HG03432 (cell line): Measurements from ENCODE around the gene DDAH2.
A peak's percentile ranks its signal among the peaks of the same experiment; 100 is the strongest.

Experiments
- ATAC-seq: cut with Tn5 transposase; IDR thresholded peaks from one replicate; pipeline ENCODE4 v1.9.1; 2021; ENCODE audit warnings: mild to moderate bottlenecking, moderate library complexity; ENCODE audit not compliant: unreplicated experiment

The DDAH2 gene

DNA sequence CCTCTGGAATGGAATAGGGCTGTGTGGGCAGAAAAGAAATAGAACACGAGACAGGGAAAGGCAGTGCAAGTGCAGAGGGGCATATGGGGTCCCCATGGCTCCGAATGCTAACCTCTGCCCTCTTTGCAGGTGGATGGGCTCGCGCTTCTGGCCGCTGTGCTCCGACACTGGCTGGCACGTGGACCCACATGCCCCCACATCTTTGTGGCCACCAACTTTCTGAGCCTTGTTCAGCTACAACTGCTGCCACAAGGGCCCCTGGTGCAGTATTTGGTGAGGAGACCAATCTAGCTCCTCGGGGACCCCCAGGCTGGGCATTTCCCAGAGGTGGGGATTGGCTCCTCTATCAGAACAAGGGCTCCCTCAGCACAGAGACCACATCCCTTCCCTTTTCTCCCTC, 32.2 kb upstream of the DDAH2 start:
- no peak for ATAC-seq

DNA sequence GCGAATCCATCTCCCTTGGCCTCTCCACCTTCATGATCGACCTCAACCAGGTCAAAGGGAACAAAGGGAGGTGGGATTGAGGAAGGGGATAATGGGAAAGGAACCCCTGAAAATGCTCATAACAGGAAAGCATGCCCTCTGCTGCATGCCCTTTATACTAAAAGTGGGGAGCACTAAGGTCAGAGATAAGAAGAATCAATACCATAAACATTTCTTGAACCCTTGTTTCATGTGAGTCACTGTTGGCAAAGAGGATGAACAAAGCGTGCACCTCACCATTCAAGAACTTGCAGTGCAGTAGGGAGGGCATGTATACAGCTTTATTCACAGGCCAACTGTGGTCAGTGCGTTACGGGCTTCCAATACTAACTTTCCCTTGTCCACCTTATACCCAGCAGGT, 31.7 kb upstream of the DDAH2 start:
- ATAC-seq: no peak

DNA sequence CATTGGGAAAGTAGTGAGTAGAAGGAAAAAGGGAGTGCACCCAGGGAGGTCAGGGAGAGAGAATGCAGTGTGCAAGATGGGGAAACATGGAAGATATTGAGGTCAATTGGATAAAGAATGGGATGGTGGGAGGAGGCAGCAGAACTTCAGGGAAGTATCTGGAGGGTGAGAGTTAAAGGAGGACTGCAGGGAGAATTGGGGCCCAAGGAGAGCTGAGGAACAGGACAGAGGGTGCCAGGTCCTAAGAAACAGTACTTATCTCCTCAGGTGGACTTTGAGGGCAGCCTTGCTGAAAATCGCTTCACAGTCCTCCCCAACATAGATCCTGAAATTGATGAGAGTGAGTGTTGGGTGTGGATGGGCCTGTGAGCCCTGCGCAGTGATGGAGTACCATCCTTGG, 29.2 kb upstream of the DDAH2 start:
- no peak for ATAC-seq

GRCh38 chr6:31752739-31753319, 23.7 kb upstream of the DDAH2 start:
- ATAC-seq: no peak

- ATAC-seq: no peak
Measured at GRCh38 chr6:31750411-31751022, 21.4 kb upstream of the DDAH2 start.

- ATAC-seq: no peak
Measured at GRCh38 chr6:31749301-31750036, 20.4 kb upstream of the DDAH2 start.

GRCh38 chr6:31744422-31744821, 15.3 kb upstream of the DDAH2 start:
- no peak for ATAC-seq

DNA sequence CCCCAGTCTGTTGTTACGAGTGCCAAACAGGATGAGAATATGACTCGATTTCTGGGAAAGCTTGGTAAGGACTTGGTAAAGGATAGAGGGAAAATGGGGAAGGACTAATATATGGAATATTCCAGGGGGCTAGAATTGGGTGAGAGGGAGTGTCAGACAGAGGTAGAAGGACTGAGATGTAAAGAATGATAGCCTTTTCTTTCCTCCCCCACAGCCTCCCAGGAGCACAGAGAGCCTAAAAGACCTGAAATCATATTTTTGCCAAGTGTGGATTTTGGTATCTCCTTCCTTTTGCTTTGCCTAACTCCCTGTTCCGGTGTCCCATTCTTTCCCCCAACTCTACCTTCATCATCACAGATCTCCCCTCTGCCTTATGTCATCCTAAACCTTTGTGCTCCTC, 13.8 kb upstream of the DDAH2 start:
- no peak for ATAC-seq

GRCh38 chr6:31741815-31742214, 12.7 kb upstream of the DDAH2 start:
- ATAC-seq: no peak

- ATAC-seq: no peak
Measured at GRCh38 chr6:31740397-31741223, 11.5 kb upstream of the DDAH2 start.

GRCh38 chr6:31739639-31740396, 10.7 kb upstream of the DDAH2 start, which contains the start of gene MSH5:
MSH5 (plus strand) TSS chr6:31740005; CDS start chr6:31740467, 462 bp downstream.
- peak; percentile 67 for ATAC-seq

DNA sequence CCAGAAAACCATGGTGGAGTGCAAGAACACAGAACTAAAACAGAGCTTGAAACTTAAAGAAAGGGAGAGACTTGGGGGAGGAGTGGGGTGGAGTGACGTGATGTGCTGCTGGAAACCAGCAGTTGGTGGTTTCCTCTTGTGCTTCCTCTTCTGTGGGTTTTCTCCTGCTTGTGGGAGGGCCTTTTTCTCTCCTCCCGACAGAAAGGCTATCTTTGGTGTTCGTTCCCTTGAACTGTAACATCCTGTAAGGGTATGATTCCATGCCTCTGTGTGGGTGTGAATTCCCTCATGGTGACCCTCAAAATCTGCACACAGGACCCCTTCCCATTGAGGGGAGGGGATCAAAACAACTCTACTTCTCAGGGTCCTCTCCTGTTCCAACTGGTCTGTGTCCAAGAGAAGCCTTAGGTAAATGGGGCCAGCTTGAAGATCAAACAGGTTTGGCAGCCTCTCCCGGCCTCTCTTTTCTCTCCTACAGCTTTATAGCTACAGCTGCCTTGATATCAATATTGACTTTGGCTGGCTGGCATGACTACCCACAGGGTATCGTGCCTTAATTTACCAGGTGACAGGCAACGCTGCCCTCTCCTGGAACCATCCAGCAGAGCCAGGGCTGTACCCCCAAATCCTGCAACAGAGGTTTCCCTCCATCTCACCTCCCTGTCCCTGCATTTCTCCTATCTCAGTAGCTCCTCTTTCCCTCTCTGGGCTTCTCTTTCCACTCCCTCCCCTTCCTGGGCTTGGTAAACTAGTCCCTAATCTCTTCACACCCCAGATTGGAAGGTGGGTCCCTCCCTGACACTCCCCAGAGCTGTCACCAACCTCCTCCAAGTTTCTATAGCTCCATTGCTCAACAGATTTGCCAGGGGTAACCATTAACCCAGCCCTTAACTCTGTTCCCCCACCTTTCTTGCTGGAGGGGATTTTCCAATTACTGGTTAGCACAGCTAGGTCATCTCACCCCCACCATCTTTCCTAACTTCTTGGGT, 9.2 kb upstream of the DDAH2 start:
- no peak for ATAC-seq

DNA sequence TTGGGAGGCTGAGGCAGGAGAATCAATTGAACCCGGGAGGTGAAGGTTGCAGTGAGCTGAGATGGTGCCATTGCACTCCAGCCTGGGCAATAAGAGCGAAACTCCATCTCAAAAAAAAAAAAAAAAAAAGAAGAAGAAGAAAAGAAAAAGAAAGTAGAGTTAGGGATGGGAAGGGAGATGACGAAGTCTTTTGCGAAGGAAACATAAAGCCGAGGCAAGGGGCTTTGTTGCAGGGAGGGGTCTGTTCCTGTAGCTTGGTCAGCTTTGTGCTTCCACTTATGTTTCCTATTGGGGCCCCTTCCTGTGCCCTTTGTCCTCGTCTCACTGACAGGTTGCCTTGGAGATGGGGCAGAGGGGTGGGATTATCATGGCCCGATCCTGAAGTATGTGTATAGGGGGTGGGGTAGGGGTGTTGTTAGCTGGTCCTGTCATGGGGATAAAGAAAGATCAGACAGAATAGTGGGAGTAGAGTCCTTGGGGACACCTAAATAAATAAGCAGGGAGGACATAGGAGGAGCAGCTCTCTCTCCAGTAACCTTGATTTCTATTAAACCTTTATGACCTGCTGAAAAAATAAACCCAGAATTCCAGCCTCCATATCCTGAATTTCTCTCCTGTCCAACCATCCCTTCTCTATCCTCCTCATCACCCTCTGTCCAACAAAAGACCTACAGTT, 8.4 kb upstream of the DDAH2 start:
- ATAC-seq: no peak

DNA sequence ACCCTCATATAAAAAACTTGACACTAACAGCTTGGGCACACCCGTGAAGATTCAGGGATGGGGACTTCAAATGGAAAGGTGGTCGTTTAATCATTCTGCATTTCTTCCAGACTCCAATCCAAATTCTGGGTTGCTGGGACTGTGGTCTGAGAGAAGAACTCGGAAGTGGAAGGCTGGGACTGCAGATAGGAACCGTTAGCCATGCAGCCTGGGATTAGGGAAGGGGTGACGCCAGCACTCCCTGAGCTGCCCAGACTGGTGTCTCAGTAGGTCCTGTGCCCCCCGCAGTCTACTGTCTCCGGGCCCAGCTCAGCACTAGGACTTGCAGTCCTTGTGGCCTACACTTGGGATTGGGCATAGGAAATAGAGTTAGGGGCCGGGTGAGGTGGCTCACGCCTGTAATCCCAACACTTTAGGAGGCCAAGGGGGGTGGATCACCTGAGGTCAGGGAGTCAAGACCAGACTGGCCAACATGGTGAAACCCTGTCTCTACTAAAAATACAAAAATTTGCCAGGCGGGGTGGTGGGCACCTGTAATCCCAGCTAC, 7.7 kb upstream of the DDAH2 start:
- ATAC-seq: no peak

DNA sequence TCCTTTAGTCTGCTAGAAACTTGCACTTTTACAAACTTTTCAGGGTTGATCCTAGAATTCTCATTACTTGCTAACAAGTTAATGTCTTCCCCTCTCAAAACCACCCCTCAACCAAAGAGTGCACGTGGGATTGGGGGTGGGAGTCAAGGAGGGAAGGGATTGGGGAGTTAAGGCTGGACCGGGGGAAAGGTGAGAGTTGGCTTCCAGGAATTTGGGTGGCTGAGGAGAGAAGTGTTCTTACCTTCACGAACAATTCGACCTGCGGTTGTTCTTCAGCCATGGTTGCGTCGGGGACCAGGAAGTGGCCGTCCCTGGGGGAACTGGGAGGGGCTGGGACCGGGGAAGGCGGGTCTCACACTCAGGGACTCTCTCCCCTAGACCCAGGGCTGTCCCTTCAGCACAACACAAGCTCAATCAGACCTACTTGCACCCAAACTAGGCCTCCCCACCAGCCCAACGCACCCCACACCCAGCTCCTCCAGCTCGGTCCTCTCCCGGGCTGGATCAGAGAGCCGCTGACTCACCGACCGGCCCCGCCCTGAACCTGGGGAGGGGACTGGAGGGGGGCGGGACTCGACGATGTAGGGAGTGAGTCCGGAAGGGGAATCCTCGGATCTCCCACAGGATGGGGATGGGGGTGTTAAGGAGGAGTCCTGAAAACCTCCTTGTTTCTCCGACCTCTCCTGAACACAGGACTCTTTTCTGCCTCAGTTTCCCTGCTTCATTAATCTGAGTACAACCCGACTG, 7.1 kb upstream of the DDAH2 start, which contains the start of gene CLIC1:
Gene CLIC1, minus strand, starts transcription at position 510 of the 747 bp plus-strand sequence. Its CDS starts 230 bp downstream, at position 280.
- ATAC-seq: peak; percentile 25

GRCh38 chr6:31734821-31735406, 5.8 kb upstream of the DDAH2 start:
- ATAC-seq: no peak

DNA sequence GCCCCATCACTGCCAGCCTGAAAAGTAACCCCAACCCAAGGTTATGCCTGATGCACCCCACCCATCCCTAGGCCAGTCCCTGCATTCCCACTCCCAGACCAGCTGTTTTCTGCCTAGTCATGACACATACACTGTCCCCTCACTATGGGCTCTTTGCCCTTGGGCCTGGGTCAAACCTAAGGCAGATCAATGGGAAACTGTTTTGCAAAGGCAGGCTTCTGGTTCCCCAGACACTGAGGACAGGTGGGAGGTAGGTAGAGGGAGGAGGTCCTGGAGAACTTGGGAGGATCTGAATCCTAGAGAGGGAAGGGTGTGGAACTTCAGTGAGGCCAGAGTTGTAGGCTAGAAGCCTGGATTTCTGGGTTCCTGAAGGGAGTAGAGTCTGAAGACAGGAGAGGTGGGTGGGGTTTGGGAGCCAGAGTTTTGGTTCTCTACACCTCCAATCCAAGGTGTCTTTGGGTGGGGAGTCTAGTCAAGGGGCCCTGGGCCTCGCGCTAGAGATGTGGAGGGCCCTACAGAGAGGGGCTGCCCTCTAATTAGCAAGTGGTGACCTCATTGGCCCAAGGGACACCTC, 5.2 kb upstream of the DDAH2 start:
- no peak for ATAC-seq
